ENCODE results near the gene RPL32. TPM values are rescaled to one million over a fixed set of nuclear protein-coding genes. Genes with fewer than 3 reads are reported as not detected.

Gene RPL32
- total RNA-seq, 1 experiment from 2014 or later = 400 TPM

GRCh38 chr3:12832350-12833221 lies 8.8 kb downstream of the RPL32 start:
- H3K27ac ChIP-seq = no peak overlapping the region
- no peak for DNase-seq (ENCODE audit: low read depth in 1 of 2, low spot score in 2 of 2)
- no peaks in the 10 kb centered on the region for H3K27me3 ChIP-seq (replicated peaks)
- no peaks in the 10 kb centered on the region for H3K4me1 ChIP-seq (replicated peaks)
- peaks cover 76% of the 10 kb centered on the region for H3K36me3 ChIP-seq
- H3K4me3 ChIP-seq = no peak overlapping the region
- H3K9me3 ChIP-seq (replicated peaks) = no peaks in the 10 kb centered on the region

- H3K36me3 ChIP-seq = peaks cover 64% of the 10 kb centered on the region
- DNase-seq (ENCODE audit: low read depth in 1 of 2, low spot score in 2 of 2) = no peak
- no peaks in the 10 kb centered on the region for H3K27me3 ChIP-seq (replicated peaks)
- no peaks in the 10 kb centered on the region for H3K4me1 ChIP-seq (replicated peaks)
- no peak overlapping the region for H3K27ac ChIP-seq
- H3K9me3 ChIP-seq (replicated peaks) = no peaks in the 10 kb centered on the region
- H3K4me3 ChIP-seq = no peak overlapping the region
These were observed 10.0 kb downstream of the RPL32 start for GRCh38 chr3:12831301-12831866.

- Histone ChIP-seq H3K9me3 (replicated peaks) (no peaks in the 10 kb centered on the region), H3K4me3 (no peak overlapping the region), H3K27me3 (replicated peaks) (no peaks in the 10 kb centered on the region), H3K4me1 (replicated peaks) (no peaks in the 10 kb centered on the region), H3K36me3 (peaks cover 58% of the 10 kb centered on the region), H3K27ac (no peak overlapping the region)
- no peak for DNase-seq (ENCODE audit: low read depth in 1 of 2, low spot score in 2 of 2)
These were observed 10.6 kb downstream of the RPL32 start for GRCh38 chr3:12830785-12831156.

- no peak for DNase-seq (ENCODE audit: low read depth in 1 of 2, low spot score in 2 of 2)
- Histone ChIP-seq H3K27ac (no peak overlapping the region), H3K4me3 (no peak overlapping the region), H3K36me3 (peaks cover 52% of the 10 kb centered on the region), H3K27me3 (replicated peaks) (no peaks in the 10 kb centered on the region), H3K4me1 (replicated peaks) (no peaks in the 10 kb centered on the region), H3K9me3 (replicated peaks) (no peaks in the 10 kb centered on the region)
These were observed 11.2 kb downstream of the RPL32 start for GRCh38 chr3:12829886-12830784.

- Histone ChIP-seq H3K4me3 (no peak overlapping the region), H3K9me3 (replicated peaks) (no peaks in the 10 kb centered on the region), H3K36me3 (peaks cover 44% of the 10 kb centered on the region), H3K27me3 (replicated peaks) (no peaks in the 10 kb centered on the region), H3K27ac (no peak overlapping the region), H3K4me1 (replicated peaks) (no peaks in the 10 kb centered on the region)
- DNase-seq (ENCODE audit: low read depth in 1 of 2, low spot score in 2 of 2) = no peak
These were observed 12.0 kb downstream of the RPL32 start for GRCh38 chr3:12829404-12829803.

GRCh38 chr3:12828751-12829150 lies 12.6 kb downstream of the RPL32 start:
- H3K9me3 ChIP-seq (replicated peaks) = no peaks in the 10 kb centered on the region
- no peak overlapping the region for H3K27ac ChIP-seq
- peaks cover 38% of the 10 kb centered on the region for H3K36me3 ChIP-seq
- H3K4me1 ChIP-seq (replicated peaks) = no peaks in the 10 kb centered on the region
- no peaks in the 10 kb centered on the region for H3K27me3 ChIP-seq (replicated peaks)
- no peak for DNase-seq (ENCODE audit: low read depth in 1 of 2, low spot score in 2 of 2)
- no peak overlapping the region for H3K4me3 ChIP-seq

GRCh38 chr3:12825156-12825555 lies 16.2 kb downstream of the RPL32 start:
- Histone ChIP-seq H3K27ac (no peak overlapping the region), H3K4me3 (no peak overlapping the region), H3K9me3 (replicated peaks) (no peaks in the 10 kb centered on the region), H3K36me3 (0 out of 2 replicates have a peak, but pooled peaks cover 2% of the 10 kb centered on the region), H3K27me3 (replicated peaks) (no peaks in the 10 kb centered on the region), H3K4me1 (replicated peaks) (no peaks in the 10 kb centered on the region)
- DNase-seq (ENCODE audit: low read depth in 1 of 2, low spot score in 2 of 2) = no peak

- H3K9me3 ChIP-seq (replicated peaks) = no peaks in the 10 kb centered on the region
- H3K27ac ChIP-seq = no peak overlapping the region
- H3K36me3 ChIP-seq = no peaks in the 10 kb centered on the region
- H3K4me3 ChIP-seq = no peak overlapping the region
- no peaks in the 10 kb centered on the region for H3K27me3 ChIP-seq (replicated peaks)
- no peaks in the 10 kb centered on the region for H3K4me1 ChIP-seq (replicated peaks)
- no peak for DNase-seq (ENCODE audit: low read depth in 1 of 2, low spot score in 2 of 2)
These were observed 17.1 kb downstream of the RPL32 start for GRCh38 chr3:12824299-12824698.

GRCh38 chr3:12822725-12823373 lies 18.5 kb downstream of the RPL32 start:
- Histone ChIP-seq H3K4me1 (replicated peaks) (no peaks in the 10 kb centered on the region), H3K36me3 (no peaks in the 10 kb centered on the region), H3K9me3 (replicated peaks) (no peaks in the 10 kb centered on the region), H3K4me3 (no peak overlapping the region), H3K27me3 (replicated peaks) (no peaks in the 10 kb centered on the region), H3K27ac (no peak overlapping the region)
- DNase-seq (ENCODE audit: low read depth in 1 of 2, low spot score in 2 of 2) = no peak

GRCh38 chr3:12818773-12819172 lies 22.6 kb downstream of the RPL32 start:
- Histone ChIP-seq H3K9me3 (replicated peaks) (no peaks in the 10 kb centered on the region), H3K27me3 (replicated peaks) (no peaks in the 10 kb centered on the region), H3K4me1 (replicated peaks) (no peaks in the 10 kb centered on the region), H3K36me3 (no peaks in the 10 kb centered on the region), H3K4me3 (no peak overlapping the region), H3K27ac (no peak overlapping the region)
- no peak for DNase-seq (ENCODE audit: low read depth in 1 of 2, low spot score in 2 of 2)

- no peaks in the 10 kb centered on the region for H3K4me1 ChIP-seq (replicated peaks)
- H3K27ac ChIP-seq = no peak overlapping the region
- H3K36me3 ChIP-seq = no peaks in the 10 kb centered on the region
- H3K9me3 ChIP-seq (replicated peaks) = no peaks in the 10 kb centered on the region
- no peak overlapping the region for H3K4me3 ChIP-seq
- H3K27me3 ChIP-seq (replicated peaks) = no peaks in the 10 kb centered on the region
- DNase-seq (ENCODE audit: low read depth in 1 of 2, low spot score in 2 of 2) = no peak
These were observed 23.1 kb downstream of the RPL32 start for GRCh38 chr3:12818273-12818672.

GRCh38 chr3:12817343-12817710 lies 24.0 kb downstream of the RPL32 start:
- no peaks in the 10 kb centered on the region for H3K4me1 ChIP-seq (replicated peaks)
- no peaks in the 10 kb centered on the region for H3K27me3 ChIP-seq (replicated peaks)
- H3K36me3 ChIP-seq = no peaks in the 10 kb centered on the region
- H3K4me3 ChIP-seq = no peak overlapping the region
- H3K9me3 ChIP-seq (replicated peaks) = no peaks in the 10 kb centered on the region
- DNase-seq (ENCODE audit: low read depth in 1 of 2, low spot score in 2 of 2) = no peak
- no peak overlapping the region for H3K27ac ChIP-seq

- Histone ChIP-seq H3K9me3 (replicated peaks) (no peaks in the 10 kb centered on the region), H3K27me3 (replicated peaks) (no peaks in the 10 kb centered on the region), H3K36me3 (no peaks in the 10 kb centered on the region), H3K4me3 (no peak overlapping the region), H3K4me1 (replicated peaks) (no peaks in the 10 kb centered on the region), H3K27ac (no peak overlapping the region)
- DNase-seq (ENCODE audit: low read depth in 1 of 2, low spot score in 2 of 2) = no peak
These were observed 24.6 kb downstream of the RPL32 start for GRCh38 chr3:12816521-12817342.

Measured in SJSA1 (cell line).